NB4 (cell line): ENCODE results near the gene PDXDC1.

Experiments used
- DNase-seq: peaks from one replicate; pipeline ENCODE4 v3.0.0; 2010; ENCODE audit warnings: low read depth
- H3K4me3 ChIP-seq: one replicate; pipeline ENCODE4 v1.5.1; 2011; ENCODE audit warnings: mild to moderate bottlenecking, low read depth, low read length, moderate library complexity
- MAX ChIP-seq: IDR thresholded peaks from 2 replicates; pipeline ENCODE4 v1.6.1; 2011; ENCODE audit warnings: low read depth, low read length
- MYC ChIP-seq: IDR thresholded peaks from 2 replicates; pipeline ENCODE4 v1.6.1; 2011; ENCODE audit warnings: low read depth, low read length
- POLR2A ChIP-seq: IDR thresholded peaks from 2 replicates; pipeline ENCODE4 v1.6.1; 2011; ENCODE audit warnings: mild to moderate bottlenecking; ENCODE audit not compliant: insufficient read length; ENCODE audit errors: extremely low read depth
- TF ChIP-seq, protein P1 (sequence below): IDR thresholded peaks from one replicate; pipeline ENCODE4 v1.5.1; 2012; ENCODE audit warnings: low read depth, low read length

PDXDC1 gene

DNA sequence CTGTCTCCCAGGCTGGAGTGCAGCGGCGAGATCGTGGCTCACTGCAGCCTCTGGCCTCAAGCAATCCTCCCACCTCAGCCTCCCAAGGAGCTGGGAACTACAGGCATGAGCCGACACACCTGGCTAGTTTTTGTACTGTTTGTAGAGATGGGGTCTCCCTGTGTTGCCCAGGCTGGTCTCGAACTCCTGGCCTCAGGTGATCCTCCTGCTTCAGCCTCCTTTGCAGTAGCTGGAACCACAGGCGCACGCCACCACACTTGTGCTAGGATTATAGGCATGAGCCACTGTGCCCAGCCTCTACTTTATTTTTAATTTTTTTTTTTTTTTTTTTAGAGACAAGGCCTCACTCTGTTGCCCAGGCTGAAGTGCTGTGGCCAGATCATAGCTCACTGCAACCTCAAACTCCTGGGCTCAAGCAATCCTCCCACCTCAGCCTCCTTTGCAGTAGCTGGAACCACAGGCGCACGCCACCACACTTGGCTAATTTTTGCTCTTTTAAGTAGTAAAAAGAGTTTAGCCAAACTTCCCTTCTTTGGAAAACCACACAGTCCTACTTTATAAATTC, 76.6 kb downstream of the PDXDC1 start:
- TF ChIP-seq MAX (no peak), MYC (no peak), POLR2A (no peak)
- TF ChIP-seq, protein P1, sequence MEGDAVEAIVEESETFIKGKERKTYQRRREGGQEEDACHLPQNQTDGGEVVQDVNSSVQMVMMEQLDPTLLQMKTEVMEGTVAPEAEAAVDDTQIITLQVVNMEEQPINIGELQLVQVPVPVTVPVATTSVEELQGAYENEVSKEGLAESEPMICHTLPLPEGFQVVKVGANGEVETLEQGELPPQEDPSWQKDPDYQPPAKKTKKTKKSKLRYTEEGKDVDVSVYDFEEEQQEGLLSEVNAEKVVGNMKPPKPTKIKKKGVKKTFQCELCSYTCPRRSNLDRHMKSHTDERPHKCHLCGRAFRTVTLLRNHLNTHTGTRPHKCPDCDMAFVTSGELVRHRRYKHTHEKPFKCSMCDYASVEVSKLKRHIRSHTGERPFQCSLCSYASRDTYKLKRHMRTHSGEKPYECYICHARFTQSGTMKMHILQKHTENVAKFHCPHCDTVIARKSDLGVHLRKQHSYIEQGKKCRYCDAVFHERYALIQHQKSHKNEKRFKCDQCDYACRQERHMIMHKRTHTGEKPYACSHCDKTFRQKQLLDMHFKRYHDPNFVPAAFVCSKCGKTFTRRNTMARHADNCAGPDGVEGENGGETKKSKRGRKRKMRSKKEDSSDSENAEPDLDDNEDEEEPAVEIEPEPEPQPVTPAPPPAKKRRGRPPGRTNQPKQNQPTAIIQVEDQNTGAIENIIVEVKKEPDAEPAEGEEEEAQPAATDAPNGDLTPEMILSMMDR = no peak
- H3K4me3 ChIP-seq = no peak overlapping the region
- no peak for DNase-seq

DNA sequence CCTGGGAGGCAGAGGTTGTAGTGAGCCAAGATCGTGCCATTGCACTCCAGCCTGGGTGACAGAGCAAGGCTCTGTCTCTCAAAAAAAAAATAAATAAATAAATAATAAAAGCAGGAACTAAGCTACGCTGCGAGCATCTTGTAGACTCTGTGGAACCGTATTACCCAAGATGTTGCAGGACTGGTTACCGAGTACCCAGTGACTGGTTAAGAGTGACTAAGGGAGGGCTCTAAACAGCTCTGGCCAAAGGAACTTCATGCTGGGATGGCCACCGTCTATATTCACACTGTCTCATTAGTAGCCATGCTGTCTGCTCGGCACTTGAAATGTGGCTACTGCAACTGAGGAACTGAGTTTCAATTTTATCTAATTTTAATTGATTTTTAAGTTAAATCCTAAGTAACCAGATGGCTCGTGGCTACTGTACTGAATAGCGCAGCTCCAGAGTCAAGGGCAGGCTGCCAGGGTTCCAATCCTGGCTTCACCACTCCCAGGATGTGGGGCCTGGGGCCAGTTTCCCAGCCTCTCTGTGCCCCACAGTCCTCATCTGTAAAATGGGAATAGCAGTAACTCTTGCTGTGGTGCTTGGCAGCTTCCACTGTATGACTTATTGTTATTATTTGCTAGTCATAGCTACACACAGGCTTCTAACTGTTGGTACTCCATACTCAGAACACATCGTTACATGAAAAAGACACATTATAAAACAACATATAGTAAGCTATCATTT, 78.1 kb downstream of the PDXDC1 start:
- H3K4me3 ChIP-seq = no peak overlapping the region
- DNase-seq = peak; percentile 74
- TF ChIP-seq, protein P1 = no peak

- TF ChIP-seq MAX (no peak), POLR2A (no peak), MYC (no peak)
- TF ChIP-seq, protein P1 = no peak
- no peak overlapping the region for H3K4me3 ChIP-seq
- DNase-seq = no peak
Observed at GRCh38 chr16:15053904-15054303, 79.1 kb downstream of the PDXDC1 start.

DNA sequence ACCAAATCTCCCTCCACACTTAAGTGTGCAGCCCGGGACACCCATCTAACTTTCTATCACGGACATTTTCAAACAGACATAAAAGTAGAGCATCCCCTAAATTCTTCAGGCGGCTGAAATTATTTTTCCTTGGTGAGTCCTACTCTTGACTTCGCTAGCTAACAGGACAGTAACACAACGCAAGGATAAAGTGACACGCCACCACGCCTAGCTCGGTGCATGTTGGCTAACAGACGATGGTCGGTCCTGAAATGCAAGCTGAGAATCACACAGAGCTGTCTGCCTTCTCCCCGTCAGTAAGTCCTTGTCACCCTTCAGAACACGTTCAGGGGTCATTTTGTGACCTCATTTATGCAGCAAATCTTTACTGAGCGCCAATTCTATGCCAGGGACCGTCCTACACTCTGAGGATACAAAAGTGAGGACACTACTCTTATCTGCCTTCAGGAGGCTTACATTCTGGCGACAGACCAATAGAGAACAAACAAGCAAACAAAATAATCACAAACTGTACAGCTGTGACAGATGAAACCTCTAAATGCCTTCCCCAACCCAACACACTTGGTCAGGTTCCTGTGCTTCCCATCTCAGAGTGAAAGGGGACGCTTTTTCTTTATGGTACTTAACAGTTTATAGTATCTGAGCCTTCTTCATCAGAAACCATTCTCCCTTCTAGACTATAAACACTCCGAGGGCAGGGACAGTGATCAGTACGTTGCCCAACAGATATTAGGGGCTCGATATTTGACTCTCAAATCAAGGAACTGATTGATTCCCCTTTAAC, 79.7 kb downstream of the PDXDC1 start:
- no peak for DNase-seq
- TF ChIP-seq, protein P1 = no peak
- TF ChIP-seq MAX = no peak
- no peak for TF ChIP-seq POLR2A
- no peak for TF ChIP-seq MYC
- peak overlapping the region; percentile 67 for H3K4me3 ChIP-seq

DNA sequence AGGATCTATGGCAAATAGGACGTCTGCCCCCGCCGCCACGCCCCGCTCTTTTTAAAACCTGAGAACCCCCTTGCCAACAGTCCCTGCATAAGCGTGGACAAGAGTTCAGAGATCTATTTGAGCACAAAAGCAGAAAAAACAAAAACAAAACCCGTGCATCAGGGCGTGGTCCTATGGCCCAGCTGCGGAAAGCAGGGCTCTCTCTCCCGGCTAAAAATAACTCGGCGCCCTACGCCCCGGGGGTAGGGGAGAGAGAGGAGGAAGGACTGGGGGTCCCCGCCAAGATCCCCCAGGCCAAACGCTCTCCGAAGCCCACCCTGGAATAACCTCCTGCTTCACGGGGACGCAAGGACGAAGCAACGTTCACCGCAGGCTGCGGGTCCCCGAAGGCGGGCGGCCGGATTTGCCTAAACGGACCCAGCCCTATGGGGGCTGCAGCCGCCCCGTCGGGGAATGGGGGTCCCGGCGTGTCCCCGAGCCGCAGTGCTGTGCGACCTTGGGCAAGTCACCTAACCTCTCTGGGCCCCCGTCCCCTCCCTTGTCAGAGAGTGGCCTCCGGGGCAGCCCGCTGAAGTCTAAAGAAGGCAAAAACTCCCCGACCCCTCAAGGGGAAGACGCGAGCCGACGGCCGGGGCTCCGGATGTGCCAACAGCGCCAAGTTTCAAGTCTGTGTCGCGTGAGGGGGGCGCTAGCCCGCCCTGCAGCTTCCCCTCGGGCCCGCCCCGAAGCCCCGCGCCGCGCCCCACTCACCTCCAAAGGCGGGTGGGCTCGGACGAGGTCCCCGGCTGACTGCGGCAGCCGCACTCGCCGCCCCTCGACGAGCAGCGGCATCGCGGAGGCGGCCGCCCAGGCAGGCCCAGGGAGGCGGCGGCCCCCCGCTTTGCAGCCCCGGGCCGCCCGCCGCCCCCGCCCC, 80.6 kb downstream of the PDXDC1 start:
- peak overlapping the region; percentile 67 for H3K4me3 ChIP-seq
- DNase-seq = peak; percentile 78
- TF ChIP-seq, protein P1 = peak; percentile 14
- TF ChIP-seq MAX (0 out of 2 replicates have a peak, but pooled peaks have one; percentile 15), POLR2A (no peak), MYC (no peak)
